Kidney epithelial cell (primary cell): ENCODE results near the gene C13orf42. TPM values are rescaled to one million over a fixed set of nuclear protein-coding genes. Genes with fewer than 3 reads are reported as not detected.

Experiments used
- DNase-seq: peaks from one replicate; pipeline ENCODE4 v3.0.0-alpha.2; 2010; ENCODE audit warnings: low read depth
- H3K27me3 ChIP-seq: 2 replicates; pipeline ENCODE4 v1.6.0; 2011; ENCODE audit warnings: low read length; ENCODE audit not compliant: control insufficient read depth, insufficient read depth
- H3K36me3 ChIP-seq: 2 replicates; pipeline ENCODE4 v1.5.1; 2011; ENCODE audit warnings: low read length; ENCODE audit not compliant: control insufficient read depth, insufficient read depth
- H3K4me3 ChIP-seq: 2 replicates; pipeline ENCODE4 v1.5.1; 2011; ENCODE audit warnings: low read depth, mild to moderate bottlenecking, control low read depth, low read length
- CTCF ChIP-seq: IDR thresholded peaks from 2 replicates; pipeline ENCODE4 v1.5.1; 2011; ENCODE audit warnings: mild to moderate bottlenecking, moderate library complexity, low read length, control low read depth, inconsistent platforms; ENCODE audit not compliant: insufficient read depth, poor library complexity, severe bottlenecking
- total RNA-seq: library from RNA; depleted of rRNA; stranded (reverse); fragments of >200 nt; gene quantifications from 2 replicates; pipeline ENCODE4 v1.2.3, GENCODE V29; 2015

C13orf42 gene
- total RNA-seq, 1 donor from 2014 or later = not detected

GRCh38 chr13:51047434-51048165 lies 63.5 kb downstream of the C13orf42 start:
- DNase-seq = no peak
- no peak for TF ChIP-seq CTCF
- no peaks in the 10 kb centered on the region for H3K27me3 ChIP-seq
- no peak overlapping the region for H3K4me3 ChIP-seq
- H3K36me3 ChIP-seq = no peaks in the 10 kb centered on the region

- Histone ChIP-seq H3K36me3 (no peaks in the 10 kb centered on the region), H3K4me3 (no peak overlapping the region), H3K27me3 (no peaks in the 10 kb centered on the region)
- no peak for DNase-seq
- no peak for TF ChIP-seq CTCF
These were observed 65.6 kb downstream of the C13orf42 start for GRCh38 chr13:51045451-51045850.

GRCh38 chr13:51044023-51044665 lies 66.9 kb downstream of the C13orf42 start:
- TF ChIP-seq CTCF = no peak

GRCh38 chr13:51043310-51043709 lies 67.8 kb downstream of the C13orf42 start:
- Histone ChIP-seq H3K36me3 (no peaks in the 10 kb centered on the region), H3K27me3 (no peaks in the 10 kb centered on the region), H3K4me3 (no peak overlapping the region)
- no peak for TF ChIP-seq CTCF
- no peak for DNase-seq

More at GRCh38 chr13:51044023-51044665, 66.9 kb downstream of the C13orf42 start:
- no peak for DNase-seq
- no peak overlapping the region for H3K4me3 ChIP-seq
- no peaks in the 10 kb centered on the region for H3K27me3 ChIP-seq
- H3K36me3 ChIP-seq = no peaks in the 10 kb centered on the region

GRCh38 chr13:51041710-51042109 lies 69.4 kb downstream of the C13orf42 start:
- no peaks in the 10 kb centered on the region for H3K36me3 ChIP-seq
- no peak overlapping the region for H3K4me3 ChIP-seq
- TF ChIP-seq CTCF = no peak
- DNase-seq = no peak
- no peaks in the 10 kb centered on the region for H3K27me3 ChIP-seq
